GM23248 (cell line): ENCODE results near the gene MAML2.

Experiments used
- EZH2 ChIP-seq: fragments of 200-600 bp; sonication (generic); IDR thresholded peaks from 2 replicates; pipeline ENCODE4 v1.6.1; 2018; ENCODE audit warnings: antibody characterized with exemption, mild to moderate bottlenecking; ENCODE audit not compliant: insufficient read depth, poor library complexity, severe bottlenecking
- EZH2phosphoT487 ChIP-seq: fragments of 200-600 bp; sonication (generic); IDR thresholded peaks from 2 replicates; pipeline ENCODE4 v1.6.1; 2018; ENCODE audit warnings: antibody characterized with exemption, moderate library complexity, mild to moderate bottlenecking, low read depth; ENCODE audit not compliant: insufficient read depth

DNA sequence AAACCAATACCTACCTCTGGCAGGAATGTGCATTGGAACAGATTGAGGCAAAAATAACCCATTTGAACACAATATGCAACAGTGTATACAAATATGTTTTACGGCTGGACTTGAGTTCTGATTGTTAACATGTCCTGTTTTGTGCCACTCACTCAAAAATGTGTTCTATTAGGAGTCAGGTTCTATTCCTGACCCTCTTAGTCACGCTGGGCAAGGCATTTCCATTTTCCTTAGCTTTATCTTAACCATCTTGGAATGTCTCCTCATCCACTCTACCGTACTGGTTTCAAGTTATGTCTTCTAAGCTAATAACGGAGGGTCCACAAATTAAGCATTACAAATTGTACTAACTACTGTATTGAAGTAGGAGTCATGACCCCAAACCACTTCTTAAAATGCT, 78.6 kb downstream of the MAML2 start:
- TF ChIP-seq EZH2 (no peak), EZH2phosphoT487 (no peak)
